ENCODE results near the gene GMDS.

GMDS gene

GRCh38 chr6:1949538-1949937 is 295.9 kb downstream of the GMDS start:
- Histone ChIP-seq H3K9ac (ENCODE audit: low read length) (no peak overlapping the region), H3K79me2 (ENCODE audit: low read length) (no peaks in the 10 kb centered on the region), H3K27me3 (replicated peaks; ENCODE audit: insufficient read depth, low read length) (no peaks in the 10 kb centered on the region), H3K27ac (ENCODE audit: low read length) (no peak overlapping the region), H3K4me3 (ENCODE audit: low read length) (no peak overlapping the region), H3K4me2 (ENCODE audit: low read depth, low read length) (no peak overlapping the region), H3K4me1 (ENCODE audit: low read length) (no peaks in the 10 kb centered on the region), H3K36me3 (replicated peaks; ENCODE audit: insufficient read depth, low read length) (no peaks in the 10 kb centered on the region), H3K9me3 (replicated peaks; ENCODE audit: insufficient read depth, low read length) (no peaks in the 10 kb centered on the region), H3K9me2 (replicated peaks; ENCODE audit: insufficient read depth, low read length) (no peaks in the 10 kb centered on the region), H4K20me1 (ENCODE audit: insufficient read depth, low read length) (no peaks in the 10 kb centered on the region), H3F3A (ENCODE audit: insufficient read depth, low read length) (no peaks in the 10 kb centered on the region), H2AFZ (ENCODE audit: low read length) (no peak overlapping the region)
- no peak for DNase-seq
- TF ChIP-seq EZH2 (optimal IDR thresholded peaks at IDR 0.05; ENCODE audit: low read depth, low read length) (no peak), EZH2phosphoT487 (IDR thresholded peaks at IDR 0.05; ENCODE audit: low read length) (no peak), CTCF (IDR thresholded peaks at IDR 0.05; ENCODE audit: low read length) (no peak)

DNA sequence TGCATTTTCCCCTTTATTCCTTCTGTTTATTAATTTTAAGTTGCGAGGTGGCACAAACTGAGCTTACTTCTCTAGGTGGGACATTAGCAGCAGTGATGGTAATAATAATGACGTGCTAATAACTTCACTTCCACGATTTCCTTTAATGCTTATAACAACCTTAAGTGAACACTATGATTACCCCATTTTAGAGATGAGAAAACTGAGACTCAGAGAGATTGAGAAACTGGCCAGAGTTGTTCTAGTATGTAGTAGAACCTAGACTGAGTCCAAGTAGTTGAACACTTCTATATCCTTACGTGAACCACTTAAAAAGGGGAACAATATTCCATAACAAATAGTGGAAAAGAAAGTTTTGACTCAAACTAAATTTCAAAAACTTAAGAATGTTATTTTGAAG is 297.5 kb downstream of the GMDS start:
- no peaks in the 10 kb centered on the region for H4K20me1 ChIP-seq (ENCODE audit: insufficient read depth, low read length)
- H3K27ac ChIP-seq (ENCODE audit: low read length) = no peak overlapping the region
- H3F3A ChIP-seq (ENCODE audit: insufficient read depth, low read length) = no peaks in the 10 kb centered on the region
- no peaks in the 10 kb centered on the region for H3K79me2 ChIP-seq (ENCODE audit: low read length)
- no peaks in the 10 kb centered on the region for H3K36me3 ChIP-seq (replicated peaks; ENCODE audit: insufficient read depth, low read length)
- no peak overlapping the region for H3K9ac ChIP-seq (ENCODE audit: low read length)
- no peak overlapping the region for H3K4me2 ChIP-seq (ENCODE audit: low read depth, low read length)
- H2AFZ ChIP-seq (ENCODE audit: low read length) = no peak overlapping the region
- no peak for TF ChIP-seq EZH2phosphoT487 (IDR thresholded peaks at IDR 0.05; ENCODE audit: low read length)
- no peak for TF ChIP-seq CTCF (IDR thresholded peaks at IDR 0.05; ENCODE audit: low read length)
- TF ChIP-seq EZH2 (optimal IDR thresholded peaks at IDR 0.05; ENCODE audit: low read depth, low read length) = no peak
- no peaks in the 10 kb centered on the region for H3K9me3 ChIP-seq (replicated peaks; ENCODE audit: insufficient read depth, low read length)
- no peaks in the 10 kb centered on the region for H3K27me3 ChIP-seq (replicated peaks; ENCODE audit: insufficient read depth, low read length)
- H3K4me3 ChIP-seq (ENCODE audit: low read length) = no peak overlapping the region
- H3K4me1 ChIP-seq (ENCODE audit: low read length) = no peaks in the 10 kb centered on the region
- no peaks in the 10 kb centered on the region for H3K9me2 ChIP-seq (replicated peaks; ENCODE audit: insufficient read depth, low read length)
- no peak for DNase-seq

DNA sequence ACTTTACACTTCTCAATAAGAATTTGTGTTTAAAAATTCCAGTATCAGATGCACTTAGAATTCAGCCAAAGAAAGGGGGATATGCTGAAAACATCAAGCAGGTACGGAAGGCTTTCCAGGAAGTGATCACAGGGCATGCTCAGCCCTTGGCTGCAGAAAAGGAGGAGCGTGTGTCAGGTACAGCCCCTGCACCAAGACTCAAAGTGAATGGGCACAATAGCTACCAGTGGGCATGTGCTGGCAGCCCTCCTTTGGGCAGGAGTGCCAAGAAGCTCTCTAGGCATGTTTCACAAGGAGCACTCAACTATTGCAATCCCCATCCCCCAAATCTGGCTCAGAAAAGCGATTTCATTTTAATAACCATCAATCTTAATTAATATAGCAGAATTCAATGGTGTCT is 298.8 kb downstream of the GMDS start:
- Histone ChIP-seq H2AFZ (ENCODE audit: low read length) (no peak overlapping the region), H3K9ac (ENCODE audit: low read length) (no peak overlapping the region), H3K36me3 (replicated peaks; ENCODE audit: insufficient read depth, low read length) (no peaks in the 10 kb centered on the region), H3K27ac (ENCODE audit: low read length) (no peak overlapping the region), H3K4me2 (ENCODE audit: low read depth, low read length) (no peak overlapping the region), H4K20me1 (ENCODE audit: insufficient read depth, low read length) (no peaks in the 10 kb centered on the region), H3K4me1 (ENCODE audit: low read length) (no peaks in the 10 kb centered on the region), H3K27me3 (replicated peaks; ENCODE audit: insufficient read depth, low read length) (no peaks in the 10 kb centered on the region), H3K9me3 (replicated peaks; ENCODE audit: insufficient read depth, low read length) (no peaks in the 10 kb centered on the region), H3K79me2 (ENCODE audit: low read length) (no peaks in the 10 kb centered on the region), H3F3A (ENCODE audit: insufficient read depth, low read length) (no peaks in the 10 kb centered on the region), H3K9me2 (replicated peaks; ENCODE audit: insufficient read depth, low read length) (no peaks in the 10 kb centered on the region), H3K4me3 (ENCODE audit: low read length) (no peak overlapping the region)
- TF ChIP-seq EZH2 (optimal IDR thresholded peaks at IDR 0.05; ENCODE audit: low read depth, low read length) = no peak
- TF ChIP-seq EZH2phosphoT487 (IDR thresholded peaks at IDR 0.05; ENCODE audit: low read length) = no peak
- no peak for TF ChIP-seq CTCF (IDR thresholded peaks at IDR 0.05; ENCODE audit: low read length)
- no peak for DNase-seq
